Activated CD8-positive, alpha-beta memory T cell treated with anti-CD3 and anti-CD28 coated beads for 36 hours (primary cell): ENCODE results near the gene CDA. TPM values are rescaled to one million over a fixed set of nuclear protein-coding genes. Genes with fewer than 3 reads are reported as not detected.

ENCODE experiments used
- CTCF ChIA-PET: fragments of 350-600 bp; sonication (Branson Sonifier 250); formaldehyde crosslinking; loops from one replicate; lab custom pipeline; 2021; ENCODE audit warnings: antibody characterized with exemption; lab: Charles Lee
- POLR2A ChIA-PET: fragments of 350-600 bp; sonication (Branson Sonifier 250); formaldehyde crosslinking; loops from one replicate; lab custom pipeline; 2021; ENCODE audit warnings: antibody characterized with exemption; lab: Charles Lee
- total RNA-seq, 2 experiments: library from RNA; stranded (reverse); gene quantifications; one replicate each; pipeline ENCODE4 v1.2.3, GENCODE V29; 2021

Gene CDA
- total RNA-seq, 2 experiments from 2014 or later, result not detected

DNA sequence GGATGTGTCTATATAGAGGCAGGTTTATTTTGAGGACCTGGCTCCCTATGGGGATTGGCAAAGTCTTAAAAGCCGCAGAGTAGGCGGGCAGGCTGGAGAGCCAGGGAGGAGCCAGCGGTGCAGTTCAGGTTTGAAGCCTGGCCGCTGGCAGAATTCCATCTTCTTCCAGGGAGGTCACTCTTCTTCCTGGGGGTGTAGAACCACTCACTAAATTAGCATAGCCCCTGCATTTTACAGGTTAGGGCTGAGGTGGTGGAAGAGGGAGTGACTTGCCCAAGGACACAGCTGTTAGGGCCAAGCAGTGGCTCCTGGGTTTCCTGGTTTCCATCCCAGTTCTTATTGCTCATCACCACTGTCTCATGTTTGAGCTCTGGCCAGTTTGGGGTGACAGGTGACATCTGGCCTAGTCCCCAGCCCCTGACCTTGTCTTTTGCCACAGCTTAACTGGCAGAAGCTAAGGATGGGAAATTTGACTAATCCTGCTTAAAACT lies 45.7 kb downstream of the CDA start:
- ChIA-PET POLR2A (no interaction called here), CTCF (no interaction called here)

DNA sequence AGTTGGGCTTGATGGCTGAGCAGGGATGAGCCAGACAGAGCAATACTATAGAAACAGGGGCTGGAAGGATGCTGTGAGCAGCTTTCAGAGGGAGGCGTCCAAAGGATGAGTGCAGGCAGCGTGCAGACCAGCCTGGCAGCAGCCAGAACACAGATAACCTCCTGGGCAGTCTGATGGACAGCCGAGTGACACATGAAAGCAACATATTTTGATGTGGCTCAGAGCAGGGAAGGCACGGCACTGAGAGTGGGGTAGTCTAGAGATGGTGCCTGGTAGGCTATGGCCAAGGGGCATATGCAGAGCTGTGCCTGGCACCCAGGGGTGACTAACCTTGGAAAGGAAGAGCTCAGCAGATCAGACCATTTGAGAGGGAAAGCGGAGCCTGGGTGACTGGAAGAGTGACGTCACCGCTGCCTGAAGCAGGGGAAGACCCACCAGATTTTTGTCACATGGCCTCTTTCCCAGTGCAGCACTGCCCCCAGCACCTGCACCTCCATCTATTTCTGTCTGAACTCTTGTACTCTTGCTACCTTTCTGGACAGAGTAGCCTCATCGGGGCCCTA lies 48.0 kb downstream of the CDA start:
- ChIA-PET POLR2A (no interaction called here), CTCF (interaction anchor here (1.3 kb wide), 1 partner anchor 10 kb away, joined by 4 read pairs; no protein-coding TSS in a partner anchor)

DNA sequence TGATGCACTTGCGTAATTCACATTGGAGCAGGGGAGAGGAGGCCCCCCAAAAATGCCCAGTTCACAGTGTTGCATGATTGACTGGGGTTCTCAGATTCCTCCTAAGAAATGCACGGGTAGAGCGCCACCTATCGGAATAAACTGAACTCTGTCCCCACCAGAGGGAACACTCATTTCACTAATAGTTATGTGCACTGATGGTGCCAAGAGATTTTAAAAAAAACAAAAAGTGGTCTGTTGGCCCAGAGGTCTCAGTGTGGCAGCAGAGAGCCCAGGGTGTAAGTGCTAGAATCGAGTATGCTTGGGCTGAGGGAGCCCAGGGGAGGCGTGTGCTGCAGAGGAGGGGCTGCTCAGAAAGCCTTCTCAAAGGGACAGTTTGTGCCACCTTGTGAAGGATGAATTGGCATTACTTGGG lies 51.3 kb downstream of the CDA start:
- POLR2A ChIA-PET, result no interaction called here

DNA sequence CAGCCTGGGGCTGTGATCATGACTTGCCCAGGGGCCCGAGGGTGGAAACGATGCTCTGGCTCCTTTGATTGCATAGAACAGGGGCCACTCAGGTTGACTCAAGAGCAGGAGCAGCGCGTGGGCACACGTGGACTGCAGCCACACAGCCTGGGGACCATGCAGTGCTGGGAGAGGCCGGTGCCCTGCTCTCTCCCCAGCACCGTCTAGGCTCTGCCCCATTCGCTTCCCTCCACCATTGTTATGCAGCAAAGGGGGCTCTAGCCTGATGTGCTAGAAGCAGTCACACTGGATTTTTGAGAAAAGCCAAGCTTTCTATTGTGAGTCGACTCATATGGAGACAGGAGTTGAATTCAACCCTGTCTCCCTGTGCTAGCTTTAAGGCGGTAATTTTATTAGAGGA lies 53.1 kb downstream of the CDA start:
- POLR2A ChIA-PET, result no interaction called here
- CTCF ChIA-PET, result interaction anchor here (0.6 to 1.6 kb wide), 5 partner anchors 8 to 1845 kb away, joined by 3 to 4 read pairs (median 4); partner anchors contain the start of gene PINK1

More for the DNA sequence above, 51.3 kb downstream of the CDA start:
- CTCF ChIA-PET, result interaction anchor here (0.9 to 2.5 kb wide), 2 partner anchors 65 to 117 kb away, joined by 3 to 12 read pairs; no protein-coding TSS in a partner anchor

DNA sequence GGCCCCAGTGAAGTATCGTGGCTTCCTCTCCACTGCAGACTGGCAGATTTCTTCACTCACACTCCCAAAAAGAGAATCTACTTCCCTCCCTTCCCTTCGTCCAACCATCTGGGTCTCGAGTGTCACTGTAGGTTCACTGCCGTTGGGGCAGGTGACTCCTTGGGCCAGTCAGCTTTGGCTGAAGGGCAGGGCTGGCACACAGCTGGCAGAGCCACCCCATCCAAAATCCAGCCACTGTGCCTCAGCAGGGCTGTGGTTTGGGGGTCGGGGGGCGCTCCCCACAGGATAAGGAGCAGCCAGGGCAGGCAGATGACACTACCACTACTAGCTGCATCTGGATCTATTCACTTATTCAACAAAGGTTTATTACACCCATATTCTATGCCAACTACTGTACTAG lies 54.2 kb downstream of the CDA start:
- CTCF ChIA-PET, result interaction anchor here (0.7 kb wide), 1 partner anchor 10 kb away, joined by 3 read pairs; the partner anchor contains the start of gene PINK1
- POLR2A ChIA-PET, result no interaction called here

DNA sequence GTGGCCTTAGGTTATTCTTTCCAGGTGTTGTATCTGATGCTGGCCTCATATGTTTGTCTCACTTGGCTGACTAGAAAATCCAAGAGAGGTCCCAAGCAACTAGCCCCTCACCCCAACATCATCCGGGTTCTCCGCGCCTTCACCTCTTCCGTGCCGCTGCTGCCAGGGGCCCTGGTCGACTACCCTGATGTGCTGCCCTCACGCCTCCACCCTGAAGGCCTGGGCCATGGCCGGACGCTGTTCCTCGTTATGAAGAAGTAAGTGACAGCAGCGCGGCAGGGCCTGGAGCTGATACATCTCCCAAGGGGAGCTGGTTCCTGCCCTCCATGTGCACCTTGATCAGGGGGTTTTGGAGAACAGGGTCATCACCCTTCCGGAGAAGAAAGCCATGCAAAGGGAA lies 55.5 kb downstream of the CDA start:
- ChIA-PET POLR2A (no interaction called here), CTCF (no interaction called here)

DNA sequence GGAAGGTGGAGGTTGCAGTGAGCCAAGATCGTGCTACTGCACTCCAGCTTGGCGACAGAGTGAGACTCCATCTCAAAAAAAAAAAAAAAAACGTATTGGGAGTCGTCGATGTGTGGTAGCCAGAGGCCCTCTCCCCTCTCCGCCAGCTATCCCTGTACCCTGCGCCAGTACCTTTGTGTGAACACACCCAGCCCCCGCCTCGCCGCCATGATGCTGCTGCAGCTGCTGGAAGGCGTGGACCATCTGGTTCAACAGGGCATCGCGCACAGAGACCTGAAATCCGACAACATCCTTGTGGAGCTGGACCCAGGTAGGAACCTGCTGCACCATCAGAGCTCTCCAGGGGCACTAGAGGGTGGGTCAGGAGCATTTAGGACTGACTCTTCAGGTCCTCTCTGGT lies 56.5 kb downstream of the CDA start:
- CTCF ChIA-PET, result interaction anchor here (0.6 kb wide), 1 partner anchor 467 kb away, joined by 3 read pairs; no protein-coding TSS in a partner anchor
- POLR2A ChIA-PET, result interaction anchor here (0.7 kb wide), 1 partner anchor 550 kb away, joined by 3 read pairs; no protein-coding TSS in a partner anchor

DNA sequence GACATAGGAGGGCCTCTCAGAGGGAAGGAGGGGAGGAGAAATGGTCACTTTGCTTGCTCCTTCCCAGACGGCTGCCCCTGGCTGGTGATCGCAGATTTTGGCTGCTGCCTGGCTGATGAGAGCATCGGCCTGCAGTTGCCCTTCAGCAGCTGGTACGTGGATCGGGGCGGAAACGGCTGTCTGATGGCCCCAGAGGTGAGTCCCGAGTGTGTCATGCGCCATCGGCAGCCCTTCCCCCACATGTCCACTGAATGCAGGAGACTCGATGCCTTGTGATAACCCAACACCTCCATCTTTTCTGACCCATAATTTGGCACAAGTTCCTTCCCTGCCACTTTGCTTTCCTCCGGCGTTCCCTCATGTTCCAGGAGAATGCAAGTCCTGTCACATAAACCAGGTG lies 59.5 kb downstream of the CDA start:
- ChIA-PET POLR2A (no interaction called here), CTCF (no interaction called here)

DNA sequence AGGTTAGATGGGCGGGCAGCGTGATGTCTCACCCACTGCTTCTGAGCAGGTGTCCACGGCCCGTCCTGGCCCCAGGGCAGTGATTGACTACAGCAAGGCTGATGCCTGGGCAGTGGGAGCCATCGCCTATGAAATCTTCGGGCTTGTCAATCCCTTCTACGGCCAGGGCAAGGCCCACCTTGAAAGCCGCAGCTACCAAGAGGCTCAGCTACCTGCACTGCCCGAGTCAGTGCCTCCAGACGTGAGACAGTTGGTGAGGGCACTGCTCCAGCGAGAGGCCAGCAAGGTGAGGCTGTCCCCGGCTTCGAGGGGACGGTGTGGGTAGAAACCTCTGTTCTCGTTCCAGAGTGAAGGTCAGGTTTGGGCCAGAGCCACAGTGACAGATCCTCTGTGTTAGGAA lies 60.0 kb downstream of the CDA start:
- ChIA-PET CTCF (no interaction called here), POLR2A (no interaction called here)

DNA sequence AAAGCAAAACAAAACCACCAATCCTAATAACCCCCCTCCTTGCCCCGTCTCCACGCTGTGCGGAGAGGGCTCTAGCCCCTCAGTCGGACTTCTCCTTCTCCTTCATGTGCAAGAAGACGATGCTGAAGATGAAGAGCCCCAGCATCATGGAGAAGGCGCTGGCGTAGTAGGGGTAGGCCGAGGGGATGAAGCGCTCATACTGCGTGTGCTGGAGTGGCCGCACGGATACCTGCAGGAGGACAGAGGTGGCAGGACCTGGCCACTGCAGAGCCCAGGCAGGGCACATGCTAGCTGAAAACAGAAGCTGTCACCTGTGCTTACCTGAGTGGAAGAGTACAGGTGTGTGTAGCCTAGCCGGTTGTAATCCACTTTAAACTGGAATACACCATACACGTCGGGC lies 63.4 kb downstream of the CDA start:
- CTCF ChIA-PET, result no interaction called here
- POLR2A ChIA-PET, result interaction anchor here (0.7 kb wide), 1 partner anchor 14 kb away, joined by 3 read pairs; no protein-coding TSS in a partner anchor

DNA sequence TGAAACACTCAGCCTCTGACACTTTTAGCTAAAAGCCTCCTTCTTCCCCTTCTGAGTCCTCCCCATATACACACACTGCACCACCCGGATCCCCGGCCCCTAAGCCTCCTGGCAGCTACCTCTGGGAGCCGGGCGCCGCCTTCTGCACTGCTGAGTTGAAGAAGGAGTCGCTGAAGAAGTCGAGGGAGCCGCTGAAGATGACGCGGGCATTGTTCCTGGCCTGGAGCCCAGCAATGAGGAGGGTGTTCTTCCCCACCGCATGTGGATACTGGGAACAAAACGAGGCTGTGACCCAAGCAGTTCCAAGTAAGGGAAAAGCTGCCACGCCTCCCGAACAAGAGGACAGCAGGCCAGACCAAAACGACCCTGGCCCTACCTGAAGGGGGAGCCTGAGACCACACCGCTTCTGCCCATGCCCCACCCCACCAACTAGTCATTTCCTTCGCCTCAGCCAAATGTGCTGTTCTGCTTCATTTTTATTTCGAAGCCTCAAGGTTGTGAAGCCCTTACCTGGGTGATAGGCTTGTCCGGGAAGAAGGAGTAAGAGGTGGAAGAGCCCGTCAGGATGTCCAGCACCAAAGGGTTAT lies 65.3 kb downstream of the CDA start:
- POLR2A ChIA-PET, result no interaction called here
- CTCF ChIA-PET, result interaction anchor here (0.7 kb wide), 1 partner anchor 334 kb away, joined by 7 read pairs; no protein-coding TSS in a partner anchor

DNA sequence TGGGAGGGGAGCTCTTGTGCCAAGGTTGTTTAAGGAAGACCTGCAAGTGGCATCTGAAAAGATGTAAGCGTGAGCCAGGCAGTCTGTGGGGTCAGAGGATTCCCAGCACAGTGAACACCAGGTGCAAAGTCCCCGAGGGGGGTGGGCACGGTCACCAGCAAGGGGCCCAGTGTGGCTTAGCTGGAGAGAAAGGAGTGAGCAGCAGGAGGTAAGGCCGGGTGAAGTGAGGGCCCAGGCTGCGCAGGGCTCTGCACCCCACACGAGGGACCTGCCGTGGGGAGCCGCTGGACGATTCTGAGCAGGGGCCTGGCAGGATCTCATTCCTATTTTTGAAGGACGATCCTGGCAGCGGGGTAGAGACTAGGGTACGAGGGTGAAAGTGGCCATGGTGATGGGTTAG lies 68.1 kb downstream of the CDA start:
- ChIA-PET POLR2A (no interaction called here), CTCF (interaction anchor here (1.3 kb wide), 1 partner anchor 15 kb away, joined by 4 read pairs; no protein-coding TSS in a partner anchor)

DNA sequence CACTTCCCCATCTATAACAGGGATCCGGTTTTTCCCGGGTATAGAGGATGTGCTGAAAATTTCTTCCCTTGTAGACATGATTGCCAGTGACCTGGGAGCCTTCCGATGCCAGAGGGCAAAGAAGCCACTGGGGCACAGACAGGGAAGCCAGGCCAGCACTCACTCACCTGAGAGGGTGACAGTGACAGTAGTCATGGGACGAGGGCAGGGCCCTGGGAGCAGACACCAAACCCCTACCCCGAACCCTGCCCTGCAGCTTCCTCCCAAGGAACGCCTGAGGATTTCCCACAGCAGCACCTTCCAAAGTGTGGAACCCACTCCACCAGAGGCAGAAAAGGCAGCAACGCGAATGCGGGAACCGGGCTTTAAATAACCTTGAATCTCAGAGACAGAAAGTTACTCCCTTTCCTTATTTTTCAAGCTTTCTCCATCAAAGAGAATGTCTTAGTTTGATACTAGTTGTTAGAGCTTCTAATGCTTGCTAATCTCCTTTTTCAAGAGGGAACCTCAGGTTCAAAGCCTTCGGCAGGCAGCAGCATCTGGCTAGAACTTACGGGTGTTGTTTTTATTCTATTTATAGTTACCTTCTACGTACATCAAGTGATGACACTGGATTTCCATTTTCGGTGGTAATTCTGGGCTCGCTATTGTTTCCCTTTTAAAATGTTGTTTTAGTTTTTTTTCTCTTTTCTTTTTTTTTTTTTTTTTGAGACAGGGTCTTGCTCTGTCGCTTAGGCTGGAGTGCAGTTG lies 69.4 kb downstream of the CDA start:
- CTCF ChIA-PET, result interaction anchor here (0.9 kb wide), 1 partner anchor 38 kb away, joined by 3 read pairs; no protein-coding TSS in a partner anchor
- POLR2A ChIA-PET, result interaction anchor here (0.7 kb wide), 1 partner anchor 1007 kb away, joined by 4 read pairs; no protein-coding TSS in a partner anchor

DNA sequence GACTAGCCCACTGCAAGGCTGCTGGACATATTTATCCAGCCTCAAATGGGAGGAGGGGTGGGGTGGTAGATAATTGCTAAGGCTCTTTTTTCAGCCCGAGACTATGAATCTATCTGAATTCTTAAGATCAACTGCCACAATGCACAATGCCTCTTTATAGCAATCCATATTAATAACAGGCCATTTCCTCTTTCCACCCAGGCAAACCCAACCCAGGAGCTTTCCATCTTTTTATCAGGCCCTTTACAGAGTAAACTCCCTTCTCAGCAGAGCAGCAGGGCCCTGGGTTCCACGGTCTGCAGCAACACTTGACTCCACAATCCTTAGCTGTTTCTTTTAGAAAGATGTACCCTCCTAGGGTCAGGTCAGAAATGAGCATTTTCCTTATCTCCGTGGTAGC lies 71.5 kb downstream of the CDA start:
- ChIA-PET POLR2A (interaction anchor here (0.6 to 2.1 kb wide), 2 partner anchors 27 to 1718 kb away, joined by 6 to 9 read pairs; no protein-coding TSS in a partner anchor), CTCF (no interaction called here)

DNA sequence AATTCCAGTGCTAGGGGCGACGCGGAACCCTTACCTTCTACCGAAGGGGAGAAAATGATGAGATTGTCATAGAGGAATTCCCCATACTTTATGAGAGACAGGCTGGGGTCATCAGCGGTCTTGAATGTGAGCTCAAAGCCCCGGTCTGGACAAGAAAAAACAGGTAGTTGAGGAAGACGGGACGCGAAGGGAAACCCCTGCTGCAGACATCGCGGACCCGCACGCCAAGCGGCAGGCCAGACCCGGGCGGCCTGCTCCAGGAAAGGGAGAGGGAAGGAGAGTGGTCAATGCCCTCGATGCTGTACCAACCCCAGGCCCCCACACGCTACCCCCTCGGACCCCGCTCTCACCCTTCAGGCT lies 71.9 kb downstream of the CDA start:
- POLR2A ChIA-PET, result interaction anchor here (0.6 to 2.1 kb wide), 3 partner anchors 27 to 1718 kb away, joined by 4 to 9 read pairs (median 6); partner anchors contain the start of gene HP1BP3

DNA sequence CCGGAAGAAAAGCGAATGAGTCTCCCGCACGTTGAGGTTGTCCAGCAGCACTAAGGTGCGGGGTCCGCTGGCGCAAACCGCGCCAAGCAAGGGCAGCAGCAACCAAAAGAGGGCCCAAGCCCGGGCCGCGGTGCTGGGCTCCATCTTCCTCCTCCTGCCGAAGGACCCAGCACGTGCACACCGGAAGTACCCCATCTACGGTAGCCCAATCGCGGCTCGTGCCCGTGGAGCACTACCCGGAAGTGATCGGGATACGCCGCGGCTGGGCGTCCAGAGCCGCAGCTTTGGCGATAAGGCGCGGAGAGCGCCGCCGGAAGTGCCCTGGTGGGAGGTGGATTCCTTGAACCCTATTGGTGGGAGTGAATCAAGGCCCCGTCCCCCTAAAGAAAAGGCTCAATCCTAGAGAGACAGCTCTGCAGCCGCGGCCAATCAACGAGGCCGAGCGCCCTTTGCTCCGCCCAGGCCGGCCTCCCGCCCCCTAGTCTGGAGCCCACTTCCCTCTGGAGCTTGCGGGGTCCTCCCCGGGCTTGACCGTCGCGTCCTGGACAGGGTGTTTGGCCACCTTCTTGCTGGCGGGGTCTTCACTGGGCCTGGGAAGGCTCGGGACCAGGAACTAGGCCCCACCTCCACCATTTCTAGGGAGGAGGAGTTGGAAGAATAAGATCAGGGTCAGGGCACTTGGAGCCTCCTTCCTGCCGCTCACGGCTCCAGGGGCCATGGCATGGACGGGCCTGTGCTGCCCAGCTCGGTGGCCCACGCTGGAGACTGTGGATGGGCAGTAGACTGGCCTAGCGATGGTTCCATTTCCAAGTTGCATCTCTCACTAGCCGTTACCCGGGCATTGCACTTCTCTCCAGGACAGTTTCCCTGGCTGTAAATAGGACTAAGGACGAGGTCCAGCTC lies 72.6 kb downstream of the CDA start, which contains the start of gene DDOST:
Gene DDOST (minus strand): TSS at position 163 of the 903 bp plus-strand sequence. CDS start 19 bp downstream, at position 144.
- POLR2A ChIA-PET, result interaction anchor here (0.5 to 2.1 kb wide), 3 partner anchors 28 to 125 kb away, joined by 4 to 9 read pairs (median 4); partner anchors contain the start of gene HP1BP3
- CTCF ChIA-PET, result no interaction called here

More for the DNA sequence above, 71.9 kb downstream of the CDA start:
- CTCF ChIA-PET, result no interaction called here

DNA sequence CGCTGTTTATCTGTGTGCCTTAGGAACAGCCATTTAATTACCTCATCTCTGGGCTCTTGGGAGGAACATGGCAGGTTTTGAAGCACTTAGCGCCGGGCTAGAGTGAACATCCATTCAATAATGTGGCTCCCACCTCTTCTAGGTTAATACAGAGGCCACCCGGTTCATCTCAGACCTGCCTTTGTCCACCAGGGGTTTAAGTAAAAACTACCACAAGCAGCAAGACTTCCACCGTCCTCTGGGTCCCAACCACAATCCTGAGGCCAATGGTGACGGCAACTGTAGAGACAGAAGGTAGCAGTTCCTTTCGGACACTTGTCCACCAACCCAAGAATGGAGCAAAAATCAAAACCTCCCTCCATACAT lies 73.2 kb downstream of the CDA start:
- POLR2A ChIA-PET, result interaction anchor here (0.5 to 2.1 kb wide), 3 partner anchors 28 to 124 kb away, joined by 4 to 9 read pairs (median 4); partner anchors contain the start of gene HP1BP3

DNA sequence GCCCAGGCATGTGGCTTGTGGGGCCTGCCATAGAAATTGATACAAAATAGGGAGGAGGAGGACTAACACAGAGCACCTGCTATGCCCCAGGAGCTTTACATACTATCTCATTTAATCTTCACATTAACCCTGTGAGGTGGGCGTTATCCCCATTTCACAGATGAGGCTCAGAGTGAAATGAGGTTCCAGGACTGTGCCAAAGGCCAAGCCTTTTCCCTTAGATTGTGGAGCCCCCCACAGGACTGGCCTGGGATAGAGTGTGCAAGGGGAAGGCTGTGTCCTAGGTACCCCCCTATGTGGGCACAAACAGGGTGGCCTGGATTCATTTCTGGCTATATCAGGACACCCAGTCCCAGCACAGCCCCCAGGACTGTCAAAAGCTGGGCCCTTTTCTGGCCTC lies 74.5 kb downstream of the CDA start:
- CTCF ChIA-PET, result interaction anchor here (0.9 to 1.1 kb wide), 2 partner anchors 13 to 33 kb away, joined by 3 to 4 read pairs; no protein-coding TSS in a partner anchor
- POLR2A ChIA-PET, result no interaction called here

More for the DNA sequence above, 73.2 kb downstream of the CDA start:
- CTCF ChIA-PET, result no interaction called here
